DOHH2 (cell line): ENCODE results near the gene METTL21C.

Source experiments
- EZH2phosphoT487 ChIP-seq: fragments of 200-600 bp; sonication (generic); IDR thresholded peaks from 2 replicates; pipeline ENCODE4 v1.6.1; 2017; ENCODE audit warnings: borderline replicate concordance, mild to moderate bottlenecking, antibody characterized with exemption, low read length, moderate library complexity, mixed read lengths
- TF ChIP-seq, protein P1 (sequence below): fragments of 200-600 bp; sonication (generic); IDR thresholded peaks from one replicate; pipeline ENCODE4 v1.5.1; 2014; ENCODE audit warnings: antibody characterized with exemption, mild to moderate bottlenecking, low read depth, low read length; ENCODE audit not compliant: poor library complexity, severe bottlenecking

GRCh38 chr13:102707467-102707866 lies 12.6 kb upstream of the METTL21C start:
- TF ChIP-seq, protein P1, sequence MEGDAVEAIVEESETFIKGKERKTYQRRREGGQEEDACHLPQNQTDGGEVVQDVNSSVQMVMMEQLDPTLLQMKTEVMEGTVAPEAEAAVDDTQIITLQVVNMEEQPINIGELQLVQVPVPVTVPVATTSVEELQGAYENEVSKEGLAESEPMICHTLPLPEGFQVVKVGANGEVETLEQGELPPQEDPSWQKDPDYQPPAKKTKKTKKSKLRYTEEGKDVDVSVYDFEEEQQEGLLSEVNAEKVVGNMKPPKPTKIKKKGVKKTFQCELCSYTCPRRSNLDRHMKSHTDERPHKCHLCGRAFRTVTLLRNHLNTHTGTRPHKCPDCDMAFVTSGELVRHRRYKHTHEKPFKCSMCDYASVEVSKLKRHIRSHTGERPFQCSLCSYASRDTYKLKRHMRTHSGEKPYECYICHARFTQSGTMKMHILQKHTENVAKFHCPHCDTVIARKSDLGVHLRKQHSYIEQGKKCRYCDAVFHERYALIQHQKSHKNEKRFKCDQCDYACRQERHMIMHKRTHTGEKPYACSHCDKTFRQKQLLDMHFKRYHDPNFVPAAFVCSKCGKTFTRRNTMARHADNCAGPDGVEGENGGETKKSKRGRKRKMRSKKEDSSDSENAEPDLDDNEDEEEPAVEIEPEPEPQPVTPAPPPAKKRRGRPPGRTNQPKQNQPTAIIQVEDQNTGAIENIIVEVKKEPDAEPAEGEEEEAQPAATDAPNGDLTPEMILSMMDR: no peak
- no peak for TF ChIP-seq EZH2phosphoT487
